Progenitor cell of endocrine pancreas (in vitro differentiated cells): ENCODE data around the gene LEFTY1. TPM values are rescaled to one million over a fixed set of nuclear protein-coding genes. Genes with fewer than 3 reads are reported as not detected.

ENCODE experiments used
- DNase-seq: peaks from one replicate; pipeline ENCODE4 v3.0.0; 2021; ENCODE audit warnings: low spot score; ENCODE audit not compliant: unreplicated experiment
- H3K27ac Mint-ChIP-seq: 2 replicates; pipeline ENCODE4 v1.8.0; 2021; ENCODE audit warnings: mild to moderate bottlenecking, moderate library complexity, mixed read lengths
- H3K27me3 Mint-ChIP-seq: 2 replicates; pipeline ENCODE4 v1.8.0; 2021; ENCODE audit warnings: mixed read lengths
- H3K36me3 Mint-ChIP-seq: 2 replicates; pipeline ENCODE4 v1.8.0; 2022; ENCODE audit warnings: mixed read lengths; ENCODE audit not compliant: insufficient read depth
- H3K4me1 Mint-ChIP-seq: 2 replicates; pipeline ENCODE4 v1.8.0; 2021; ENCODE audit warnings: low read depth, mixed read lengths
- H3K4me3 Mint-ChIP-seq: 2 replicates; pipeline ENCODE4 v1.8.0; 2021; ENCODE audit warnings: low read depth, mild to moderate bottlenecking, moderate library complexity, mixed read lengths
- H3K9me3 Mint-ChIP-seq: 2 replicates; pipeline ENCODE4 v1.8.0; 2021; ENCODE audit warnings: low read depth, mixed read lengths
- total RNA-seq: library from RNA; stranded (reverse); gene quantifications from 2 replicates; pipeline ENCODE4 v1.2.1, GENCODE V29; 2021
- TF ChIP-seq, protein P1 (sequence below): fragments of 200-600 bp; sonication (generic); IDR thresholded peaks from one replicate; pipeline ENCODE4 v1.5.0; 2021; ENCODE audit warnings: antibody characterized with exemption, mild to moderate bottlenecking; ENCODE audit not compliant: unreplicated experiment

The LEFTY1 gene
- total RNA-seq, 1 donor from 2014 or later: 26.0 TPM

DNA sequence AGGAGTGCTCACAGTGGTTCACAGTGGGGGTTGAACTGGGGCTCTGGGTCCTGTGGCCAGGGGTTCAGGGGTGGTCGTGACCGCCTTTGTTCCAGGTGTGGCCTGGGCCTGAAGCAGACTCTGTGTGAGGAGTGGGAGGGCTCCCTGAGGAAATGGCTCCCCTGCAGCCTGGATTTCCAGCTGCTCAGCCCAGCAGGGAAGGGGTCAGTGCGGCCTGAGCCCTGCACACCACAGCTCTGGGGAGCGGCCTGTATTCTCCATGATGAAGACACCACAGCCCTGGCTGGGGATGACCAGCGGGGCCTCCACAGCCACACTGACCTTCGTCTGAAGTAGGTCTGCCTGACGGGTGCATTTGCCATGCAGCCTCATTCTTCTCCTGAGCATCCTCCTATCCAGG, 18.4 kb upstream of the LEFTY1 start:
- TF ChIP-seq, protein P1, sequence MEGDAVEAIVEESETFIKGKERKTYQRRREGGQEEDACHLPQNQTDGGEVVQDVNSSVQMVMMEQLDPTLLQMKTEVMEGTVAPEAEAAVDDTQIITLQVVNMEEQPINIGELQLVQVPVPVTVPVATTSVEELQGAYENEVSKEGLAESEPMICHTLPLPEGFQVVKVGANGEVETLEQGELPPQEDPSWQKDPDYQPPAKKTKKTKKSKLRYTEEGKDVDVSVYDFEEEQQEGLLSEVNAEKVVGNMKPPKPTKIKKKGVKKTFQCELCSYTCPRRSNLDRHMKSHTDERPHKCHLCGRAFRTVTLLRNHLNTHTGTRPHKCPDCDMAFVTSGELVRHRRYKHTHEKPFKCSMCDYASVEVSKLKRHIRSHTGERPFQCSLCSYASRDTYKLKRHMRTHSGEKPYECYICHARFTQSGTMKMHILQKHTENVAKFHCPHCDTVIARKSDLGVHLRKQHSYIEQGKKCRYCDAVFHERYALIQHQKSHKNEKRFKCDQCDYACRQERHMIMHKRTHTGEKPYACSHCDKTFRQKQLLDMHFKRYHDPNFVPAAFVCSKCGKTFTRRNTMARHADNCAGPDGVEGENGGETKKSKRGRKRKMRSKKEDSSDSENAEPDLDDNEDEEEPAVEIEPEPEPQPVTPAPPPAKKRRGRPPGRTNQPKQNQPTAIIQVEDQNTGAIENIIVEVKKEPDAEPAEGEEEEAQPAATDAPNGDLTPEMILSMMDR: no peak
- no peak overlapping the region for H3K4me3 Mint-ChIP-seq
- H3K27me3 Mint-ChIP-seq: peaks cover 18% of the 10 kb centered on the region
- no peak overlapping the region for H3K27ac Mint-ChIP-seq
- H3K4me1 Mint-ChIP-seq: peaks cover 12% of the 10 kb centered on the region
- DNase-seq: no peak
- H3K9me3 Mint-ChIP-seq: no peaks in the 10 kb centered on the region
- no peaks in the 10 kb centered on the region for H3K36me3 Mint-ChIP-seq

DNA sequence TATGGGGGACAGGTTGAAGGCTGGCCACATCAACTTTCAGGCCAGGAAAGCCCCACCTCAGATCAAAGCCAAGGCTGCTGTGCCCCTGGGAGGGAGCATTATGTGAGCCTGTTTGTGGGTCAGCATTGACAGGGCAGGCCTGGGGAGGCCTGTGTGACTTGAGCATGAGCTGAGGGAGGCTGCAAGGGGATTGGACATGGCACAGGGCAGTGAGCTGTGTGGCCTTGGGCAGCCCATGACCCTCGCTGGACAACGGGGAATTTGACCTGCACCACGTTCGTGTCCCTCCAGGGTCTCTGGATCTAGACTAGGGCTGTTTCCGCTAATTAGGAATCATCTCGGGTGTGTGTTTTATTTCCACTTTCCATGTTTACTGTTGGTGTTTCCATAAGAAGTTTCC, 17.5 kb upstream of the LEFTY1 start:
- TF ChIP-seq, protein P1: no peak
- no peak for DNase-seq
- H3K4me3 Mint-ChIP-seq: no peak overlapping the region
- peaks cover 12% of the 10 kb centered on the region for H3K4me1 Mint-ChIP-seq
- no peak overlapping the region for H3K27ac Mint-ChIP-seq
- no peaks in the 10 kb centered on the region for H3K9me3 Mint-ChIP-seq
- no peaks in the 10 kb centered on the region for H3K36me3 Mint-ChIP-seq
- H3K27me3 Mint-ChIP-seq: peaks cover 12% of the 10 kb centered on the region

DNA sequence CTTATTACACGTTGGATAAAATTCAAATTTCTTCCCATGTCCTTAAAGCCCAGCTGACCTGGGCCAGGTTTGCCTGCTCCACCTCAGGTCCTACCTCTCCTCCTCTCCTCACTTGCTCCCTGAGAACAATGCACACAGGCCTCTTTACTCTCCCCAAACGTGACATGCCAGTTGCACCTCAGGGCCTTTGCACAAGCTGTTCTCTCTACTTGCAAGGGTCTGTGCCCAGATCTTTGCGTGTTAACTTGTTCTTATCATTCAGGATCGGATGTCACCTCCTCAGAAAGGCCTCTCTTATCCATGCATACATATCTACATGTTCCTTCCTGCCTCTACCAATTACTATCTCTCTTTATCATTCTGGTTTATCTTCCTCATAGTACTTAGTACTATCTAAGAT, 14.7 kb upstream of the LEFTY1 start:
- Mint-ChIP-seq H3K27me3 (peaks cover 10% of the 10 kb centered on the region), H3K4me1 (peaks cover 8% of the 10 kb centered on the region), H3K27ac (no peak overlapping the region), H3K9me3 (no peaks in the 10 kb centered on the region), H3K36me3 (no peaks in the 10 kb centered on the region), H3K4me3 (no peak overlapping the region)
- no peak for DNase-seq
- TF ChIP-seq, protein P1: no peak

DNA sequence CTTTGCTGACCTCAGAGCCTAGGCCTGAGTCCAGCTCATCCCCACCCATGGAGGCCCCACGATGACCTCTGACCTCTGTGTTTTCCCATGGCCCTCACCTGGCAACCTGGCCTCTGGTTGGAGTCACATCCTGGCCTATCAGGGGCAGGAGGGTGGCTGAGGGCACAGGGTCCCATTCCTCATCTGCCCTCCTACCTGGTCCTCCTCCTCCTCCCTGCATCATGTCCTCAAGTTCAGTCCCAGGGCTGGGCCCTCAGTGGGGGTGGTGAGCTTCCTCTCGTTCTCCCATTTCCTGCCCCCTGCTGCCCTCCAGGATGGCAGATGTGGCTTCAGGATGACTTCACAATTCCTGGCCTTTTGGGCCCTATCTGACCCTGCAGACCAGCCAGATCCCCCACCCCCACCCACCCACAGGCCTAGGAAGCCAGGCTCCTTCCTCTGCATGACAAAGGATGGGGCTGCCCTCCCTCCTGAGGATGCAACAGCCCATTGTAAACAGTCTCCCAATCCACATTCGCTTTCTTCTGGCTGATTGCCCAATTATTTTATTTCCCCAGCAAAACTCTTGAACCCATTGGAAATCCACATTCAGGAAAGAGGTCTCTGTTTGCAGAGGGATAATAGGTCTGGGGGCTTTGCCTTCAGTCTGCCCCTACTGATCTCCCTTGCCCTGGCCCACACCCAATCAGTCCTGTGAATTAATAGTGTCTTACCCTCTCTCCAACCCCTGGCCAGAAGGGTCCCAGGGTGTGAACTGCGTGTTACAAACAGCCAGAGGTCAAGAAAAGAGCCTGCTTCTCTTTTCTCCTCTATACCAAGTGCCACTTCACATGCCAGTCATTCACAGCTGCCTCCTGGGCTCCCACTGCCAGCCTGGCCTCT, 10.3 kb upstream of the LEFTY1 start:
- no peak for DNase-seq
- peaks cover 21% of the 10 kb centered on the region for H3K4me1 Mint-ChIP-seq
- H3K9me3 Mint-ChIP-seq: no peaks in the 10 kb centered on the region
- TF ChIP-seq, protein P1: no peak
- no peak overlapping the region for H3K4me3 Mint-ChIP-seq
- H3K27me3 Mint-ChIP-seq: no peaks in the 10 kb centered on the region
- H3K27ac Mint-ChIP-seq: no peak overlapping the region
- no peaks in the 10 kb centered on the region for H3K36me3 Mint-ChIP-seq

DNA sequence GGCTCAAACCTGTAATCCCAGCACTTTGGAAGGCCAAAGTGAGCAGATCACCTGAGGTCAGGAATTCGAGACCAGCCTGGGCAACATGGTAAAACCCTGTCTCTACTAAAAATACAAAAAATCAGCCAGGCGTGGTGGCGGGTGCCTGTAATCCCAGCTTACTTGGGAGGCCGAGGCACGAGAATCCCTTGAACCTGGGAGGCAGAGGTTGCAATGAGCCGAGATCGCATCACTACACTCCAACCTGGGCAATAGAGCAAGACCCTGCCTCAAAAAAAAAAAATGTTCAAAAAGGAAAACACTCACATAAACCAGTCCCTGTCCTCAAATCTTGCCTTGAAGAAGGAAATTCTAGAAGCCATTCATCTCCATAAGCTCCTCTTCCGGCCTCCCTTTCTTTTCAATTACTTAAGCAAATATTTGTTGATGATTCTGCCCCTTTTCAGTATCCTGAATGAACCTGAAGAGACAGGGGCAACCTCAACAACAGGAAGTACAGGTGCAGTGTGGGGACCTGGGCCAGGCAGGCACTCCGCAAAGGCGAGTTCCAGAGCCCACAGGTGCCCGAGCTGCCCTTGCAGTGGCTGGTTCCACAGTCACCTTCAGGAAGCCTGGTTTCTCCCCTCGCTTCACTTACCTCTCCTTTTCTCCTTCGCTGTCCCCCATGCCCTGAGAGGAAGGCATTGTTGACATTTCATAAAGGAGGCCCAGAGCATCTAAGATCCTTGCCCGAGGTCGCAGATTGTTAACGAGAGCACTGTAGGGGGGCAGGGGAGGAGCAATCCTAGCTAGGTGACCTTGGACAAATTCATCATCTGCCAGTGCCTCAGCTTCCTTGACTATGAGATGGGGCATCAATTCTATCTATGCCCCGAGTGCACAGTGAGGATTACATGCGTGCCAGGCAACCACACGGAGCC, 8.9 kb upstream of the LEFTY1 start:
- Mint-ChIP-seq H3K9me3 (no peaks in the 10 kb centered on the region), H3K36me3 (no peaks in the 10 kb centered on the region), H3K4me1 (peaks cover 23% of the 10 kb centered on the region), H3K4me3 (no peak overlapping the region), H3K27me3 (no peaks in the 10 kb centered on the region), H3K27ac (peak overlapping the region; percentile 16)
- DNase-seq: no peak
- TF ChIP-seq, protein P1: no peak
